HUES64 (cell line): ENCODE measurements around the gene ZNF415.
A peak's percentile ranks its signal among the peaks of the same experiment; 100 is the strongest.
"Not testable (repeated sequence)": the region's sequence is repeated elsewhere in the genome, so short reads cannot be mapped to it uniquely, and the experiment has no call there.

ENCODE experiments used
- H3K27ac ChIP-seq: 2 replicates; pipeline ENCODE4 v1.7.0; 2013; ENCODE audit warnings: low read depth, low read length, inconsistent platforms
- H3K27me3 ChIP-seq: 2 replicates; pipeline ENCODE4 v1.6.1; 2013; ENCODE audit warnings: mild to moderate bottlenecking, low read length; ENCODE audit not compliant: insufficient read depth
- H3K36me3 ChIP-seq: 2 replicates; pipeline ENCODE4 v1.6.1; 2013; ENCODE audit warnings: mild to moderate bottlenecking, low read length; ENCODE audit not compliant: insufficient read depth
- H3K4me1 ChIP-seq: 2 replicates; pipeline ENCODE4 v1.6.1; 2013; ENCODE audit warnings: mild to moderate bottlenecking, low read length, moderate library complexity; ENCODE audit not compliant: insufficient read depth
- H3K4me3 ChIP-seq: 2 replicates; pipeline ENCODE4 v1.5.1; 2013; ENCODE audit warnings: mild to moderate bottlenecking, low read length, moderate library complexity
- H3K9ac ChIP-seq: 2 replicates; pipeline ENCODE4 v1.6.1; 2013; ENCODE audit warnings: mild to moderate bottlenecking, low read depth, low read length
- H3K9me3 ChIP-seq: 2 replicates; pipeline ENCODE4 v1.6.1; 2013; ENCODE audit warnings: low read depth, low read length; ENCODE audit not compliant: insufficient read depth
- WGBS: fragments of 150-250, 120-280 bp; methylation state at CpG from one replicate; pipeline ENCODE4 v1.1.7; 2013; ENCODE audit warnings: missing lambda C conversion rate; 5-methylcytosine and 5-hydroxymethylcytosine counted together

Gene ZNF415

DNA sequence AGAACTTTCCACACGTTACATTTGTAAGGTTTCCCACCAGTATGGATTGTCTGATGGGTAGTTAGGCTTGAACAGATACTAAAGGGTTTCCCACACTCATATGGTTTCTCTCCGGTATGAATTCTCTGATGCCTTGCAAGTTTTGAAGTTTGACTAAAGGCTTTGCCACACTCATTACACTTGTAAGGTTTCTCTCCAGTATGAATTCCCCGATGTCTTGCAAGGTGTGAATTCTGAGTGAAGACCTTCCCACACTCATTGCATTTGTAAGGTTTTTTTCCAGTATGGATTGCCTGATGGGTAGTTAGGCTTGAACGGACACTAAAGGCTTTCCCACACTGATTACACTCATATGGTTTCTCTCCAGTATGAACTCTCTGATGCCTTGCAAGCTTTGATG lies 7.6 kb upstream of the ZNF415 start:
- Histone ChIP-seq H3K9me3 (peaks cover 59% of the 10 kb centered on the region), H3K9ac (no peak overlapping the region), H3K27ac (no peak overlapping the region), H3K36me3 (peaks cover 47% of the 10 kb centered on the region), H3K4me3 (no peak overlapping the region), H3K4me1 (no peaks in the 10 kb centered on the region), H3K27me3 (no peaks in the 10 kb centered on the region)
- WGBS, result 98% methylated on average over 3 of the region's 4 CpGs

- 95% methylated on average over 2 of the region's 3 CpGs for WGBS
- H3K36me3 ChIP-seq, result peaks cover 15% of the 10 kb centered on the region
- H3K4me3 ChIP-seq, result no peak overlapping the region
- peaks cover 30% of the 10 kb centered on the region for H3K9me3 ChIP-seq
- H3K27ac ChIP-seq, result no peak overlapping the region
- peaks cover 12% of the 10 kb centered on the region for H3K4me1 ChIP-seq
- H3K27me3 ChIP-seq, result peaks cover 8% of the 10 kb centered on the region
- no peak overlapping the region for H3K9ac ChIP-seq
These were observed 3.7 kb upstream of the ZNF415 start for GRCh38 chr19:53136432-53136831.

DNA sequence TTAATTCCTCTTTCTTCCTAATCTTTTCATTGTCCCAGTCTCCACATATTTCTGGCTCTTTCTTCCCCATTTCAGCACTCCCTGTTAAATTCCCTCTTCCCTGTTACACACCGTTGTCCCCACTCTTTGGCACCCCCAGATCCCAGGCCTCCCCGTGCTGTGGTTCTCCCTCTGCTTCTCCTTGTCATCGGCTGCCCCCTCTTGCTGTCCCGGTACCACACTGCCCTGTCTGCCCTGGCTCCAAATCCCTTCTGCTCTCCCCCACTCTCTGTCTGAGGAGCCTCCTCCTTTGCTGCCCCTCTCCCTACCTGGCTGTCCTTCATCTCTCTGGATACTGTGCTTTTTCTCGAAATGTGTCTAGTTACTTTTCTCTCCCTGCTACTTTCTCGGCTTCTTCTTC lies 983 bp downstream of the ZNF415 start:
- H3K4me3 ChIP-seq, result peak overlapping the region; percentile 79
- no peak overlapping the region for H3K27ac ChIP-seq
- peaks cover 11% of the 10 kb centered on the region for H3K27me3 ChIP-seq
- H3K9ac ChIP-seq, result 0 out of 2 replicates have a peak overlapping the region, but pooled peaks have one; percentile 69
- no peaks in the 10 kb centered on the region for H3K36me3 ChIP-seq
- no peaks in the 10 kb centered on the region for H3K9me3 ChIP-seq
- peaks cover 21% of the 10 kb centered on the region for H3K4me1 ChIP-seq
- 67% methylated on average over 6 of the region's 6 CpGs for WGBS

DNA sequence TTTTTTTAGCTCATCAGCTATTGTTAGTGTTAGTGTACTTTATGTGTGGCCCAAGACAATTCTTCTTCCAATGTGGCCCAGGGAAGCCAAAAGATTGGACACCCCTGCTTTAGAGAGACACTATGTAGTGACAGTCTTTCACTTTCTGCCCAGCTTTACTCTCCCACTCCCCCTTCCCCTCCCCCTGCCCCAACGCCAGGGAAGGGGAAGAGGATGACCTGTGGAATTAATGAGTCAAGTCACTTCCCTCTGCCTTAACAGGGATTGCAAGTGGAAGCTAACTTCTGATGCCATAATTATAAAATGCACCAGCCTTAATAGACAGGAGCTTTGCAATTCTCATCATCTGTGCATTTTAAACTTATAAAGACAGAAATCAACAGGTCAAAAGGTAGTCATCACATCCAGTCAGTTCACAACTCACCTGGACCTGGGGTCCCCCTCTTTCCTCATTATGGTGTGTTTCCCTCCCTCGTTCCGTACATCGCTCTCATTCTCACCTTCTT lies 1.6 kb downstream of the ZNF415 start:
- peaks cover 11% of the 10 kb centered on the region for H3K27me3 ChIP-seq
- no peaks in the 10 kb centered on the region for H3K36me3 ChIP-seq
- peaks cover 21% of the 10 kb centered on the region for H3K4me1 ChIP-seq
- H3K9ac ChIP-seq, result no peak overlapping the region
- H3K9me3 ChIP-seq, result no peaks in the 10 kb centered on the region
- peak overlapping the region; percentile 79; the same call in 1 of the 2 replicates for H3K4me3 ChIP-seq
- no peak overlapping the region for H3K27ac ChIP-seq
- WGBS, result 86% methylated on average over 3 of the region's 4 CpGs

- peaks cover 11% of the 10 kb centered on the region for H3K27me3 ChIP-seq
- H3K27ac ChIP-seq, result no peak overlapping the region
- no peak overlapping the region for H3K9ac ChIP-seq
- no peak overlapping the region for H3K4me3 ChIP-seq
- H3K36me3 ChIP-seq, result no peaks in the 10 kb centered on the region
- WGBS, result 93% methylated on average over 7 of the region's 7 CpGs
- peaks cover 21% of the 10 kb centered on the region for H3K4me1 ChIP-seq
- H3K9me3 ChIP-seq, result no peaks in the 10 kb centered on the region
These were observed 2.2 kb downstream of the ZNF415 start for GRCh38 chr19:53130506-53130905.

GRCh38 chr19:53126733-53127526 lies 5.8 kb downstream of the ZNF415 start:
- not testable (repeated sequence) for H3K9me3 ChIP-seq, H3K4me3 ChIP-seq, H3K27ac ChIP-seq, H3K36me3 ChIP-seq, H3K9ac ChIP-seq, H3K27me3 ChIP-seq
- WGBS, result 93% methylated on average over 8 of the region's 15 CpGs
- peaks cover 13% of the 10 kb centered on the region for H3K4me1 ChIP-seq

DNA sequence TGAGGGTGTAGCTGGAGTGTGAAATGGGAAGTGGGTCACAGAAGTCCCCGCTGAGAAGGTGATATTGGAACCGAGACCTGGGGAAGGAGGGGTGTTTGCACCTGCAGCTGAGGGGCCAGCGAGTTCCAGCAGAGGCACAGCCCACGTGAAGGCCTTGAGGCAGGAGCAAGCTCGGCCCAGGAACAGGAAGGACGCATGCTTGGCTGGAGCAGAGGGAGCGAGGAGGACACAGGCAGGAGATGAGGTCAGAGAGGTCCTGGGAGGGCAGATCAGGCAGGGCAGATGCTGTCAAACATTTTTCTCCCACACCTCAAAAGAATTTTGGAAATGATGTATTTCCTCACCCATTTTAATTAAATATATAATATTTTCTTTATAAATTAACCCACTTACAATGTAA lies 9.3 kb downstream of the ZNF415 start:
- Histone ChIP-seq H3K27ac (no peak overlapping the region), H3K4me3 (no peak overlapping the region), H3K9ac (no peak overlapping the region; the same call in 1 of the 2 replicates), H3K27me3 (no peaks in the 10 kb centered on the region), H3K36me3 (no peaks in the 10 kb centered on the region; the same call in 1 of the 2 replicates), H3K9me3 (no peaks in the 10 kb centered on the region), H3K4me1 (no peaks in the 10 kb centered on the region)
- WGBS, result 90% methylated on average over 7 of the region's 7 CpGs

GRCh38 chr19:53112286-53112685 lies 20.4 kb downstream of the ZNF415 start:
- no peak overlapping the region for H3K9ac ChIP-seq
- H3K4me1 ChIP-seq, result no peaks in the 10 kb centered on the region
- 90% methylated on average over 2 of the region's 2 CpGs for WGBS
- no peak overlapping the region for H3K27ac ChIP-seq
- no peaks in the 10 kb centered on the region for H3K9me3 ChIP-seq
- H3K27me3 ChIP-seq, result no peaks in the 10 kb centered on the region
- peaks cover 47% of the 10 kb centered on the region for H3K36me3 ChIP-seq
- no peak overlapping the region for H3K4me3 ChIP-seq

DNA sequence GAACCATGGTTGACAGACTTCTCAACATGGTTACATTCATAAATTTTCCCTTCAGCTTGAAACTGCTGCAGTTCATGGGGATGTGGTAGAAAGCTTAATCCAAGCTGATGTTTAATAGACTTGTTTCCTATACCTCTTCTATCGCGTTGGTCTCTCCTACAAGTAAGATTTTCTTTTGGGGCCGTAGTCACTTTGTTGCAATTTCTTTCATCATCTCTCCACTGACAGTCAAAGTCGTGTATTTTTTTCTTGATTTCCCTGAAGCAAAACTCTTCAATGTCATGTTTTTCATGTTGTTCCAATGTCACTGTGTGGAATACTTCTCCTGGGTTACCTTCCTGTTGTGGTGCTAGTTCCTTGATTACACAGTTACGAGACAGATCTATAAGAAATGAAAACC lies 23.2 kb downstream of the ZNF415 start:
- Histone ChIP-seq H3K4me1 (no peaks in the 10 kb centered on the region), H3K4me3 (no peak overlapping the region), H3K9ac (no peak overlapping the region), H3K36me3 (peaks cover 28% of the 10 kb centered on the region), H3K27me3 (no peaks in the 10 kb centered on the region), H3K27ac (no peak overlapping the region), H3K9me3 (no peaks in the 10 kb centered on the region)
- 97% methylated on average over 4 of the region's 5 CpGs for WGBS

DNA sequence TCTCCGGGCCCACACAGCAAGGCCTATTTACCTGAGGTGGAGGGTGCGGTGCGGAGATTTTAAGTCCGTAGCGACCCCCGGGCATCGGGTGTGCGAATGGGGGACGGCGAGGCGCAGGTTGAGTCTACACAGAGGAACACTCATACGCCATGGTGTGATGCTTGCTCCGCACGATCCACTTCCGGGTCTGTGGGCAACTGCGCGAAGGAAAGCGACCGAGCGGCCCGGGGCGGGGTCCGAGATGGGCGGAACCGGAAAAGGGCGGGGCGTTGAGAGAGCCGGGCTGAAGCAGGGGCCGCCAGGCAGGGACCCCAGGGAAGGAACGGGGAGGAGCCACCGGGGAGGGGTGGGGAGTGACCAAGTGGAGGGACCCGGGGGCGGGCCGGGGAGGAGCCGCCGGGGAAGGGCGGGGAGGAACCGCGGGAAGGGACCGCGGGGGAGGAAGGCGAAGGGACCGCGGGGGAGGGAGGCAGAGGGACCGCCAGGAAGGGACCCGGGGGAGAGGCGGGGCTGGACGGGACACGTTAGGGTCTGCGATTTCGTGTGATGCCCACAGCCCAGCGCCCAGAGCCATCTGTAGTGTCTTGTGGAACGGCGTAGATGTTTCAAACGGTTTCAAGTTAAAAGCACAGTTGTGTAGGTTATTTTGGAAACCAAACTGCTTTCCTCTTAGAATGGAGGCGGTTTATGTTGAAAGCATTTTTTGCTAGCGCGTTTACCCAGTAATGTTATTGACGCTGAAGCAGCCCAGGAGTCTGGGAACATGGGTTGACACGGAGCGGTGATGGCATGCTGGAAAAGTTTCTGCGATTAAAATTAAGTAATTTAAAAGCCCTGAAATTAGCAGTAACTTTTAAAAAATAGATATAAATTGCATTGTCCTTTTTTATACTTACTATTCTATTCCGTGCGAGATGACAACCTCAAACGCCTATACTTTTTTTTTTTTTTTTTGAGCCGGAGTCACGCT lies 29.2 kb downstream of the ZNF415 start, which contains the start of gene ZNF160:
TSS of gene ZNF160 (minus strand) at position 189 of the 970 bp plus-strand sequence. CDS start 17,146 bp downstream, outside the sequence.
- H3K36me3 ChIP-seq, result peaks cover 14% of the 10 kb centered on the region
- no peaks in the 10 kb centered on the region for H3K27me3 ChIP-seq
- no peaks in the 10 kb centered on the region for H3K9me3 ChIP-seq
- H3K4me3 ChIP-seq, result peak within 1 kb of the TSS; percentile 98
- peak within 1 kb of the TSS; percentile 54 for H3K27ac ChIP-seq
- 5% methylated on average over 67 of the region's 67 CpGs for WGBS
- H3K4me1 ChIP-seq, result peaks cover 11% of the 10 kb centered on the region; the same call in 1 of the 2 replicates
- peak within 1 kb of the TSS; percentile 79 for H3K9ac ChIP-seq
